ENCODE measurements around the gene CCSAP. TPM values are rescaled to one million over a fixed set of nuclear protein-coding genes. Genes with fewer than 3 reads are reported as not detected.

CCSAP gene
- total and polyA plus RNA-seq, 2 experiments from 2014 or later = 4.1 to 6.3 TPM

DNA sequence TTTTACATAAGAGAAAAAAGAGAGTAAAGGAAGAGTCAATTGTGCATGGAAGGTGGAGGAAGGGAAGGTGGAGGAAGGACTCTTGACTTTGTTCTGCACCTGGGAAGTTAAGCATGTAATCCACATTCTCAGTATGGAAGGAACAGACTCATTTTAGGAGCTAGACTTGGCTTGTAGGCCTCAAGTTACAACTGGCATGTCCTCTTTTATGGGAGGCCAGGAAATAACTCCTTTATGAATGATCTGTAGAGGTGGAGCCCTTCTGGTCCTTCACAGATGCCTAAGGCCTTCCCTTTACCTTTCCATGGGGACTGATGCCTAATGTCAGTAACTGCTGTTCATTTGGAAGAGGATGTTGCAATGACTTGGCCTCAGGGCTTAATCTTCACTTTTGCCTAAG, 29.4 kb upstream of the CCSAP start:
- no peaks in the 10 kb centered on the region for H3K9me3 ChIP-seq (ENCODE audit: low read depth)
- no peak overlapping the region for H3K4me3 ChIP-seq
- H3K27ac ChIP-seq = no peak overlapping the region
- H3K27me3 ChIP-seq = no peaks in the 10 kb centered on the region
- H3K4me1 ChIP-seq (ENCODE audit: low read depth) = no peaks in the 10 kb centered on the region
- H3K36me3 ChIP-seq = no peaks in the 10 kb centered on the region
- DNase-seq (ENCODE audit: low read depth in 1 of 2, low spot score in 1 of 2) = no peak
- TF ChIP-seq, protein P1, sequence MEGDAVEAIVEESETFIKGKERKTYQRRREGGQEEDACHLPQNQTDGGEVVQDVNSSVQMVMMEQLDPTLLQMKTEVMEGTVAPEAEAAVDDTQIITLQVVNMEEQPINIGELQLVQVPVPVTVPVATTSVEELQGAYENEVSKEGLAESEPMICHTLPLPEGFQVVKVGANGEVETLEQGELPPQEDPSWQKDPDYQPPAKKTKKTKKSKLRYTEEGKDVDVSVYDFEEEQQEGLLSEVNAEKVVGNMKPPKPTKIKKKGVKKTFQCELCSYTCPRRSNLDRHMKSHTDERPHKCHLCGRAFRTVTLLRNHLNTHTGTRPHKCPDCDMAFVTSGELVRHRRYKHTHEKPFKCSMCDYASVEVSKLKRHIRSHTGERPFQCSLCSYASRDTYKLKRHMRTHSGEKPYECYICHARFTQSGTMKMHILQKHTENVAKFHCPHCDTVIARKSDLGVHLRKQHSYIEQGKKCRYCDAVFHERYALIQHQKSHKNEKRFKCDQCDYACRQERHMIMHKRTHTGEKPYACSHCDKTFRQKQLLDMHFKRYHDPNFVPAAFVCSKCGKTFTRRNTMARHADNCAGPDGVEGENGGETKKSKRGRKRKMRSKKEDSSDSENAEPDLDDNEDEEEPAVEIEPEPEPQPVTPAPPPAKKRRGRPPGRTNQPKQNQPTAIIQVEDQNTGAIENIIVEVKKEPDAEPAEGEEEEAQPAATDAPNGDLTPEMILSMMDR (IDR thresholded peaks at IDR 0.05; ENCODE audit: low read depth, low read length) = no peak

DNA sequence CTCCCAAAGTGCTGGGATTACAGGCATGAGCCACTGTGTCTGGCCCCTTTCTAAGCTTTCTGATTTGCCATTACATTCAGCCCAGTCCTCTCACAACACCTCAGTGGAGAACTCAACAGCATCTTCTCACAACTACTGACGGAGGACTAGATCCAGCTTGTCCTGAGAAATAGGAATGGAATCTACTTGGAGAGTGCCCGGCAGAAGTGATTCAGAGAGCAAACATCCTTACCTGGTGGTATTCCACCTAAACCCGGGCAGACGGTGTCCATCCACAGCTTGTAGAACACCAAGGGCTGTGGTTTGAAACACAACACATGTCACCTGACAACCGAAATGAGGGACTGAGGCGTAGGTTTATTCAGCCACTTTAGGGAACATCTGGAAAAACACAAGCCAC, 28.8 kb upstream of the CCSAP start:
- no peak overlapping the region for H3K27ac ChIP-seq
- H3K4me3 ChIP-seq = no peak overlapping the region
- no peaks in the 10 kb centered on the region for H3K4me1 ChIP-seq (ENCODE audit: low read depth)
- H3K36me3 ChIP-seq = no peaks in the 10 kb centered on the region
- no peaks in the 10 kb centered on the region for H3K9me3 ChIP-seq (ENCODE audit: low read depth)
- no peaks in the 10 kb centered on the region for H3K27me3 ChIP-seq
- TF ChIP-seq, protein P1 (IDR thresholded peaks at IDR 0.05; ENCODE audit: low read depth, low read length) = no peak
- DNase-seq (ENCODE audit: low read depth in 1 of 2, low spot score in 1 of 2) = no peak

GRCh38 chr1:229370601-229371021, 27.8 kb upstream of the CCSAP start:
- no peak overlapping the region for H3K27ac ChIP-seq
- peak in 1 of 2 donors; percentile 2 for DNase-seq (ENCODE audit: low read depth in 1 of 2, low spot score in 1 of 2)
- no peaks in the 10 kb centered on the region for H3K36me3 ChIP-seq
- H3K4me1 ChIP-seq (ENCODE audit: low read depth) = no peaks in the 10 kb centered on the region
- no peaks in the 10 kb centered on the region for H3K27me3 ChIP-seq
- no peaks in the 10 kb centered on the region for H3K9me3 ChIP-seq (ENCODE audit: low read depth)
- no peak overlapping the region for H3K4me3 ChIP-seq
- TF ChIP-seq, protein P1 (IDR thresholded peaks at IDR 0.05; ENCODE audit: low read depth, low read length) = no peak

DNA sequence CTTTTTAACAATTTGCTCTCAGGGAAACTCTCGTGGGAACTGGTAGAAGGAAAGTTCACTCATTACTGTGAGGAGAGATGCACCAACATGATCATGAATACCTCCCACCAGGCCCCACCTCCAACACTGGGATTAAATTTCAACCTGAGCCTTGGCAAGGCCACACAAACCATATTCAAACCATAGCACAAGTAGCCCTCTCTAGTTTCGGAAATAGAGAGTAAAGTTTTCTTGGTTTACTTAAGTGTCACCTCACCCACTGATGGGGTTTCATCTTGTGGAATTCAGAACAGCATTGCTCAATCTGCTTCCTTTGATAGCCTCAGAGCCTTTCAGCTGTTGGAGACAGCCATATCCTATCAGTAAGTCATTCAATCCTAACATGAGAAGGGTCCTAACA, 25.5 kb upstream of the CCSAP start:
- Histone ChIP-seq H3K36me3 (no peaks in the 10 kb centered on the region), H3K9me3 (ENCODE audit: low read depth) (no peaks in the 10 kb centered on the region), H3K27me3 (no peaks in the 10 kb centered on the region), H3K4me3 (no peak overlapping the region), H3K4me1 (ENCODE audit: low read depth) (no peaks in the 10 kb centered on the region), H3K27ac (no peak overlapping the region)
- no peak for DNase-seq (ENCODE audit: low read depth in 1 of 2, low spot score in 1 of 2)
- TF ChIP-seq, protein P1 (IDR thresholded peaks at IDR 0.05; ENCODE audit: low read depth, low read length) = no peak

DNA sequence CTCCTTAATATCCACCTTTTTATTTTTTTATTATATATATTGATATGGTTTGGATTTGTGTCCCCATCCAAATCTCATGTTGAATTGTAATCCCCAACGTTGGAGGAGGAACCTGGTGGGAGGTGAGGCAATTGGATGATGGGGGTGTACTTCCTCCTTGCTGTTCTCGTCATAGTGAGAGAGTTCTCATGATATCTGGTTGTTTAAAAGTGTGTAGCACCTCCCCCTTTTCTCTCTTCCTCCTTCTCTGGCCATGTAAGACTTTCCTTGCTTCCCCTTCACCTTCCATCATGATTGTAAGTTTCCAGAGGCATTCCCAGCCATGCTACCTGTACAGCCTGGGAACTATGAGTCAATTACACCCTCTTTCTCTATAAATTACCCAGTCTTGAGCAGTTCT, 22.7 kb upstream of the CCSAP start:
- DNase-seq (ENCODE audit: low read depth in 1 of 2, low spot score in 1 of 2) = no peak
- Histone ChIP-seq H3K4me3 (no peak overlapping the region), H3K9me3 (ENCODE audit: low read depth) (no peaks in the 10 kb centered on the region), H3K27me3 (peaks cover 3% of the 10 kb centered on the region), H3K36me3 (no peaks in the 10 kb centered on the region), H3K27ac (no peak overlapping the region), H3K4me1 (ENCODE audit: low read depth) (no peaks in the 10 kb centered on the region)
- TF ChIP-seq, protein P1 (IDR thresholded peaks at IDR 0.05; ENCODE audit: low read depth, low read length) = no peak

Data from cardiac muscle cell (in vitro differentiated cells and primary cell).